ENCODE measurements around the gene ZNF780B. TPM values are rescaled to one million over a fixed set of nuclear protein-coding genes. Genes with fewer than 3 reads are reported as not detected.

ZNF780B gene
- polyA plus RNA-seq, 1 donor, result 21.8 TPM

GRCh38 chr19:40088299-40089047 is 32.4 kb upstream of the ZNF780B start:
- 92% methylated on average over 5 of the region's 5 CpGs for WGBS (ENCODE audit: insufficient coverage, low lambda C conversion rate)
- no peak overlapping the region for H3K4me3 ChIP-seq (ENCODE audit: low read length)
- H3K27me3 ChIP-seq (ENCODE audit: control insufficient read depth, insufficient read depth, low read length), result no peaks in the 10 kb centered on the region
- no peak overlapping the region for H3K27ac ChIP-seq (ENCODE audit: low read length)
- no peaks in the 10 kb centered on the region for H3K4me1 ChIP-seq (ENCODE audit: control insufficient read depth, insufficient read depth, low read length)
- H3K9me3 ChIP-seq (ENCODE audit: control insufficient read depth, low read depth, low read length), result peaks cover 3% of the 10 kb centered on the region
- DNase-seq, result no peak
- H3K36me3 ChIP-seq (ENCODE audit: control insufficient read depth, insufficient read depth, low read length), result peaks cover 6% of the 10 kb centered on the region

- Histone ChIP-seq H3K9me3 (ENCODE audit: control insufficient read depth, low read depth, low read length) (peaks cover 3% of the 10 kb centered on the region), H3K36me3 (ENCODE audit: control insufficient read depth, insufficient read depth, low read length) (peaks cover 31% of the 10 kb centered on the region), H3K4me1 (ENCODE audit: control insufficient read depth, insufficient read depth, low read length) (no peaks in the 10 kb centered on the region), H3K27ac (ENCODE audit: low read length) (no peak overlapping the region), H3K4me3 (ENCODE audit: low read length) (no peak overlapping the region), H3K27me3 (ENCODE audit: control insufficient read depth, insufficient read depth, low read length) (no peaks in the 10 kb centered on the region)
- DNase-seq, result no peak
- no CpG with 5 or more reads among the region's 4 CpGs for WGBS (ENCODE audit: insufficient coverage, low lambda C conversion rate)
Measured at GRCh38 chr19:40084948-40085347, 28.9 kb upstream of the ZNF780B start.

- no CpG with 5 or more reads among the region's 1 CpG for WGBS (ENCODE audit: insufficient coverage, low lambda C conversion rate)
Measured at GRCh38 chr19:40081411-40081810, 25.4 kb upstream of the ZNF780B start.

DNA sequence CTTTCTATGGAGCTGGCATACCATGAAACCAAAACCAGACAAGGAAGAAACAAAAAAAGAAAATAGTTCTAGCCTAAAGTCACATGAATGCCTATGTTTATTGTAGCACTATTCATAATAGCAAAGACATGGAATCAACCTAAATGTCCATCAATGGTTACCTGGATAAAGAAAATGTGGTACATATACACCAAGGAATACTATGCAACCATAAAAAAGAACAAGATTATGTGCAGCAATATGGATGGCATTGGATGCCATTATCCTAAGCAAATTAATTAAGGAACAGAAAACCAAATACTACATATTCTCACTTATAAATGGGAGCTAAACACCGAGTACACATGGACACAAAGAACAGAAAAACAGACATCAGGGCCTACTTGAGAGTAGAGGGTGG is 24.3 kb upstream of the ZNF780B start:
- peaks cover 23% of the 10 kb centered on the region for H3K9me3 ChIP-seq (ENCODE audit: control insufficient read depth, low read depth, low read length)
- H3K27ac ChIP-seq (ENCODE audit: low read length), result no peak overlapping the region
- DNase-seq, result no peak
- H3K27me3 ChIP-seq (ENCODE audit: control insufficient read depth, insufficient read depth, low read length), result no peaks in the 10 kb centered on the region
- H3K4me1 ChIP-seq (ENCODE audit: control insufficient read depth, insufficient read depth, low read length), result no peaks in the 10 kb centered on the region
- H3K4me3 ChIP-seq (ENCODE audit: low read length), result no peak overlapping the region
- peaks cover 59% of the 10 kb centered on the region for H3K36me3 ChIP-seq (ENCODE audit: control insufficient read depth, insufficient read depth, low read length)
- WGBS (ENCODE audit: insufficient coverage, low lambda C conversion rate), result no CpG with 5 or more reads among the region's 1 CpG

More at GRCh38 chr19:40081411-40081810, 25.4 kb upstream of the ZNF780B start:
- Histone ChIP-seq H3K9me3 (ENCODE audit: control insufficient read depth, low read depth, low read length) (peaks cover 23% of the 10 kb centered on the region), H3K4me1 (ENCODE audit: control insufficient read depth, insufficient read depth, low read length) (no peaks in the 10 kb centered on the region), H3K36me3 (ENCODE audit: control insufficient read depth, insufficient read depth, low read length) (peaks cover 49% of the 10 kb centered on the region), H3K27me3 (ENCODE audit: control insufficient read depth, insufficient read depth, low read length) (no peaks in the 10 kb centered on the region), H3K27ac (ENCODE audit: low read length) (no peak overlapping the region), H3K4me3 (ENCODE audit: low read length) (no peak overlapping the region)
- no peak for DNase-seq

DNA sequence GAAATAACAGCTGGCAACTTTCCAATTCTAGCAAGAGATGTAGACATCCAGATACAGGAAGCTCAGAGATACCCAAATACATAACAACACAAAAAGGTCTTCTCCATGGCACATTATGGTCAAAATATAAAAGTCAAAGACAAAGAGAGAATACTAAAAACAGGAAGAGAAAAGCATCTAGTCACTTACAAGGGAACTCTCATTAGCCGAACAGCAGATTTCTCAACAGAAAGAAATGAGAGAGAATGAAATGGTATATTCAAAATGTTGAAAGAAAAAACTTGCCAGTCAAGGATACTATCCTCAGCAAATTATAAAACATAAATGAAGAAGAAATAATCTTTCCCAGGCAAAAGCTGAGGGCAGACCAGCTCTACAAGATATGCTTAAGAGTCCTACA is 22.3 kb upstream of the ZNF780B start:
- Histone ChIP-seq H3K36me3 (ENCODE audit: control insufficient read depth, insufficient read depth, low read length) (peaks cover 68% of the 10 kb centered on the region), H3K4me1 (ENCODE audit: control insufficient read depth, insufficient read depth, low read length) (no peaks in the 10 kb centered on the region), H3K9me3 (ENCODE audit: control insufficient read depth, low read depth, low read length) (peaks cover 23% of the 10 kb centered on the region), H3K27ac (ENCODE audit: low read length) (no peak overlapping the region), H3K27me3 (ENCODE audit: control insufficient read depth, insufficient read depth, low read length) (no peaks in the 10 kb centered on the region), H3K4me3 (ENCODE audit: low read length) (no peak overlapping the region)
- WGBS (ENCODE audit: insufficient coverage, low lambda C conversion rate), result 100% methylated on average over 1 of the region's 1 CpG
- no peak for DNase-seq

- 100% methylated on average over 1 of the region's 1 CpG for WGBS (ENCODE audit: insufficient coverage, low lambda C conversion rate)
- H3K27ac ChIP-seq (ENCODE audit: low read length), result no peak overlapping the region
- H3K36me3 ChIP-seq (ENCODE audit: control insufficient read depth, insufficient read depth, low read length), result peaks cover 15% of the 10 kb centered on the region
- no peaks in the 10 kb centered on the region for H3K4me1 ChIP-seq (ENCODE audit: control insufficient read depth, insufficient read depth, low read length)
- no peak overlapping the region for H3K4me3 ChIP-seq (ENCODE audit: low read length)
- no peak for DNase-seq
- peaks cover 6% of the 10 kb centered on the region for H3K9me3 ChIP-seq (ENCODE audit: control insufficient read depth, low read depth, low read length)
- no peaks in the 10 kb centered on the region for H3K27me3 ChIP-seq (ENCODE audit: control insufficient read depth, insufficient read depth, low read length)
Measured at GRCh38 chr19:40070058-40070457, 14.0 kb upstream of the ZNF780B start.

- peaks cover 24% of the 10 kb centered on the region for H3K9me3 ChIP-seq (ENCODE audit: control insufficient read depth, low read depth, low read length)
Measured at GRCh38 chr19:40059624-40060023, 3.6 kb upstream of the ZNF780B start.

GRCh38 chr19:40057166-40057565 is 1.1 kb upstream of the ZNF780B start:
- H3K36me3 ChIP-seq (ENCODE audit: control insufficient read depth, insufficient read depth, low read length), result no peaks in the 10 kb centered on the region
- H3K4me3 ChIP-seq (ENCODE audit: low read length), result no peak overlapping the region
- peaks cover 20% of the 10 kb centered on the region for H3K9me3 ChIP-seq (ENCODE audit: control insufficient read depth, low read depth, low read length)
- no peak overlapping the region for H3K27ac ChIP-seq (ENCODE audit: low read length)
- 100% methylated on average over 1 of the region's 1 CpG for WGBS (ENCODE audit: insufficient coverage, low lambda C conversion rate)
- H3K27me3 ChIP-seq (ENCODE audit: control insufficient read depth, insufficient read depth, low read length), result no peaks in the 10 kb centered on the region
- H3K4me1 ChIP-seq (ENCODE audit: control insufficient read depth, insufficient read depth, low read length), result no peaks in the 10 kb centered on the region
- no peak for DNase-seq

More at GRCh38 chr19:40059624-40060023, 3.6 kb upstream of the ZNF780B start:
- 100% methylated on average over 1 of the region's 1 CpG for WGBS (ENCODE audit: insufficient coverage, low lambda C conversion rate)
- H3K4me3 ChIP-seq (ENCODE audit: low read length), result no peak overlapping the region
- H3K36me3 ChIP-seq (ENCODE audit: control insufficient read depth, insufficient read depth, low read length), result no peaks in the 10 kb centered on the region
- H3K4me1 ChIP-seq (ENCODE audit: control insufficient read depth, insufficient read depth, low read length), result no peaks in the 10 kb centered on the region
- H3K27me3 ChIP-seq (ENCODE audit: control insufficient read depth, insufficient read depth, low read length), result no peaks in the 10 kb centered on the region
- DNase-seq, result no peak
- H3K27ac ChIP-seq (ENCODE audit: low read length), result no peak overlapping the region

GRCh38 chr19:40056505-40056904 is 474 bp upstream of the ZNF780B start:
- H3K27ac ChIP-seq (ENCODE audit: low read length), result peak overlapping the region; percentile 58
- peak overlapping the region; percentile 70 for H3K4me3 ChIP-seq (ENCODE audit: low read length)
- no peaks in the 10 kb centered on the region for H3K36me3 ChIP-seq (ENCODE audit: control insufficient read depth, insufficient read depth, low read length)
- DNase-seq, result no peak
- H3K4me1 ChIP-seq (ENCODE audit: control insufficient read depth, insufficient read depth, low read length), result no peaks in the 10 kb centered on the region
- peaks cover 20% of the 10 kb centered on the region for H3K9me3 ChIP-seq (ENCODE audit: control insufficient read depth, low read depth, low read length)
- H3K27me3 ChIP-seq (ENCODE audit: control insufficient read depth, insufficient read depth, low read length), result no peaks in the 10 kb centered on the region
- 6% methylated on average over 4 of the region's 7 CpGs for WGBS (ENCODE audit: insufficient coverage, low lambda C conversion rate)

- Histone ChIP-seq H3K36me3 (ENCODE audit: control insufficient read depth, insufficient read depth, low read length) (peaks cover 6% of the 10 kb centered on the region), H3K4me3 (ENCODE audit: low read length) (peak overlapping the region; percentile 70), H3K27ac (ENCODE audit: low read length) (no peak overlapping the region), H3K9me3 (ENCODE audit: control insufficient read depth, low read depth, low read length) (peaks cover 22% of the 10 kb centered on the region), H3K27me3 (ENCODE audit: control insufficient read depth, insufficient read depth, low read length) (no peaks in the 10 kb centered on the region), H3K4me1 (ENCODE audit: control insufficient read depth, insufficient read depth, low read length) (no peaks in the 10 kb centered on the region)
- 30% methylated on average over 2 of the region's 10 CpGs for WGBS (ENCODE audit: insufficient coverage, low lambda C conversion rate)
- no peak for DNase-seq
Measured at GRCh38 chr19:40055049-40055448, 982 bp downstream of the ZNF780B start.

DNA sequence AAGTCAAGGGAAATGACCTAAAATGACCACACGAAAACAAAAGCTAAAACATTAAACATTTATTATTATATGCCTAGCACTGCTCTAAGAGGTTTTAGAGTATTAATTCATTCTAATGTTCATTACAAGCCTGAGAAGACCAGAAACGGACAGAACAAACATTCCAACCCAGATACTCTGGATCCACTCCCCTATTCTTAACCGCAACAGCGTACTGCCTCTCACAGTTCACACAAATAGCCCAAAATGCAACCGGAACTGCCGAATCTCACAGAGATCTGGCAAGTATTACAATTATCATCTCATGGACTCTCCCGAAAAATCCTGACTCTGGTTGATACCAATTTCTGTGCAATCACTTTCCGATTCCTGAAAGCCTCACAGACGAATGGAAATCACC is 1.4 kb downstream of the ZNF780B start:
- DNase-seq, result no peak
- WGBS (ENCODE audit: insufficient coverage, low lambda C conversion rate), result 100% methylated on average over 2 of the region's 9 CpGs
- Histone ChIP-seq H3K36me3 (ENCODE audit: control insufficient read depth, insufficient read depth, low read length) (peaks cover 7% of the 10 kb centered on the region), H3K9me3 (ENCODE audit: control insufficient read depth, low read depth, low read length) (peaks cover 21% of the 10 kb centered on the region), H3K27ac (ENCODE audit: low read length) (no peak overlapping the region), H3K27me3 (ENCODE audit: control insufficient read depth, insufficient read depth, low read length) (no peaks in the 10 kb centered on the region), H3K4me3 (ENCODE audit: low read length) (no peak overlapping the region), H3K4me1 (ENCODE audit: control insufficient read depth, insufficient read depth, low read length) (no peaks in the 10 kb centered on the region)
